Ecto neural progenitor cell (in vitro differentiated cells): ENCODE data around the gene DHCR24.

Experiments
- DNase-seq: peaks from one replicate; pipeline ENCODE4 v3.0.0-alpha.2; 2018; ENCODE audit warnings: low spot score

The DHCR24 gene

GRCh38 chr1:54844564-54844963 lies 42.4 kb downstream of the DHCR24 start:
- DNase-seq: no peak

- no peak for DNase-seq
Measured at GRCh38 chr1:54843449-54843848, 43.5 kb downstream of the DHCR24 start.

DNA sequence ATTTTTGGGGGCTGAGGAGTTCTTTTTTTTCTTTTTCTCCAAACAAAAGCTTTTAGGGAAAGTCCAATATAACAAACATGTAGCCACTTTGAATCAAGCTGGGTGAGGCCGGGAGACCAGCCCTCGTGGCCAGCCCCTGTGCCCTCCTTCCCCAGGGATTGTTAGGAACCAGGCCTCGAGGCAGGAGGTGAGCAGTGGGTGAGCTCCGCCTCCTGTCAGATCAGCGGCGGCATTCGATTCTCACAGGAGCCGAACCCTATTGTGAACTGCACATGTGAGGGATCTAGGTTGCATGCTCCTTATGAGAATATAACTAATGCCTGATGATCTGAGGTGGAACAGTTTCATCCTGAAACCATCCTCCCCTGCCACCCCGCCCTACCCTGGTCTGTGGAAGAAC lies 44.0 kb downstream of the DHCR24 start:
- DNase-seq: peak; percentile 35

- DNase-seq: peak; percentile 17
Measured at GRCh38 chr1:54842206-54842915, 44.6 kb downstream of the DHCR24 start.

DNA sequence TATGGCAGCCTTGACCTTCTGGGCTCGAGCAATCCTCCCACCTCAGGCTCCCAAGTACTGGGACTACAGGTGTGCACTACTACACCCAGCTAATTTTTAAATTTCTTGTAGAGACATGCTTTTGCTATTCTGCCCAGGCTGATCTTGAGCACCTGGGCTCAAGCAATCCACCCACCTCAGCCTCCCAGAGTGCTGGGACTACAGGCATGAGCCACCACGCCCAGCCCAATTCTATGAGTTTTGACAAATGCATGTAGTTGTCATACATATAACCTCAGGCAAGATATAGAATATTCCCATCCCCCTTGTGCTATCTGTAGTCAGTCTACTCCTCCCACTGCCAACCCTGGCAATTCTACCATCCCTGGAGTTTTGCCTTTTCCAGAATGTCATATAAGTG lies 47.2 kb downstream of the DHCR24 start:
- DNase-seq: no peak

DNA sequence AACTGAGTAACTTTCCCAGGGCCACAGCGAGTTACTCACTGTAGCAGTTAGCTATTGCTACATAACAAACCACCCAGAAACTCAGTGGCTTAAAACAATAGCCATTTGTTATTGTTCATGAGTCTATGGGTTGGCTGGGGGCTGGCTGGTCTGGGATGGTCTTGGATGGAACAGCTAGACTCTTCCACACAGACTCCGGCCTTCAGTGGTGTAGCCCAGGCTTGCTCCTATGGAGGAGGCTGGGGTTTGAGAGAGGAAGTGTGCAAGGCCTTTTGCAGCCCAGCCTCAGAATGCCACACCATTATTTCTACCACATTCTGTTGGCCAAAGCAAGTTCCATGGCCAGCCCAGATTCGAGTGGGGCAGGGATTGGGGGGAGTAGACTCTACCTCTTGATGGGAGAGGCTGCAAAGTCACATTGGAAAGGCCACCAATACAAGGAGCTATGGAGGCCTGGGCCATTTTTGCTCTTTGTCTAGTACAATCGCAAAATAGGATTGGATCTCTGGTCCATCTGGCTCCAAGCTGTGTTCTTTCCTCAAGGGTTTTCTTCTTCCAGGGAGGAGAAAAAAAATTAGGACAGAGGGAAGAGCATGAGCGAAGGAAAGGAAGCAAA lies 48.3 kb downstream of the DHCR24 start:
- DNase-seq: no peak

- DNase-seq: peak; percentile 19
Measured at GRCh38 chr1:54837002-54837853, 49.8 kb downstream of the DHCR24 start.

GRCh38 chr1:54836594-54836993 lies 50.4 kb downstream of the DHCR24 start:
- peak; percentile 32 for DNase-seq

DNA sequence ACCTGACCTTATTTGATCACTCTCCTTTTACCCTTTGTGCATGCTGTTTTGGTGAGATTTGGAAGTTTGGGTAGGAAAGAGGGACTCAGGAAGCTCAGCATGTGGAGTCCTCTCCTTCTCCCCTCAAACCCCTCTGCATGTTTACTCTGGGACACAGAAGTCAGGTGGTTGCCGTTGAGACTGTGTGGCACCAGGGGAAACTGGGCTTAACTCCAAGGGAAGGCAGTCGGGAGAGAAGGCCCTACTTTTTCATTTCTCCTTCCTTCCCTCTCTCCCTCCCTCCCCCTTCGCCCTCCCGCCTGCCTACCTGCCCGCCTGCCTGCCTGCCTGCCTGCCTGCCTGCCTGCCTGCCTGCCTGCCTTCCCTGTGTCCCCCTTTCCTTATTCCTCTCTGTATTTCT lies 51.0 kb downstream of the DHCR24 start:
- peak; percentile 17 for DNase-seq

DNA sequence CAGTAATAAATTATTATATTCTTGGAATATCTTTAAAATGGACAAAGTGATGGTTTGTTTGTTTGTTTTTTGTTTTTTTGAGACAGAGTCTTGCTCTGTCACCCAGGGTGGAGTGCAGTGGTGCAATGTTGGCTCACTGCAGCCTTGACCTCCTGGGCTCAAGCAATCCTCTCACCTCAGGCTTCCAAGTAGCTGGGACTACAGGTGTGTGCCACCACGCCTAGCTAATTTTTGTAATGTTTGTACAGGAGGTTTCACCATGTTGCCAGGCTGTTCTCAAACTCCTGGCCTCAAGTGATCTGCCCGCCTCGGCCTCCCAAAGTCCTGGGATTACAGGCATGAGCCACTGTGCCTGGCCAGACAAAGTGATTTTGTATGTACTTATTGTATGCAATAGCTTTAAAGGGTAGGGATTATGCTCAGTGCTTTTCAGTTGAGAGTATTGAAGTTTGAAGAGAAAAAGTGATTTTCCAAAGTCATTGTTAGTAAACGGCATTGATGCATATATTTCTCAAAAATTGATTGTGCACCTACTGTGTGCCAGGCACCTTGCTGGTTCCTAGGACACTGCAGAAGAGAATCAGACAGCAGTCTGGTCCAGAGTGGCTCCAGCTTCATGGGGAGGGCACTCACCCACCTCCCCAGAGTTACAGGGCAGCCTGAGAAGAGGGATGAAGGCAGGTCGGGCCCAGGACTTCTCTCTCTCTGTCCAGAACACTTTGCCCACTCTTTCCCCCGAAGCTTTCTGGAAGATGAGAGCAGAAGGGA lies 51.7 kb downstream of the DHCR24 start:
- peak; percentile 37 for DNase-seq

DNA sequence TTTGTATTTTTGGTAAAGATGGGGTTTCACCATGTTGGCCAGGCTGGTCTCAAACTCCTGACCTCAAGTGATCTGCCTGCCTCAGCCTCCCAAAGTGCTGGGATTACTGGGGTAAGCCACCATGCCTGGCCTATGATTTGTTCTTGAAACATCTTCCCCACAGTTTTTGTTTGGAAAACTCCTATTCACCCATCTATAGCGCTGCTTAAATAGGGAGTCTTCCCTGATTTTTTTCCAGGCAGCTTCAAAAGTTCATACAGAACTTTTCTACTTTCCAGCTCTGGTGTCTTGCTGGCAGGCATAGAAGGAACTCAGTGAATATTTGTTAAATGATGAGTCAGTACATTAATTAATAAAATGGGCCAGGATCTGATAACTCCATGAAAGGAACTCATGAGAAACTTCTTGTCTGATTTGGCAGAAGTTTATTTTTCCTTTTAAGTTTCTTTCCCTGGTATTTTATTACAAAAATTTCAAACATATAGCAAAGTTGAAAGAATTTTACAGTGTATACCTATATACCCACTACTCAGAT lies 52.9 kb downstream of the DHCR24 start:
- DNase-seq: no peak

- peak; percentile 27 for DNase-seq
Measured at GRCh38 chr1:54833121-54833520, 53.9 kb downstream of the DHCR24 start.

- peak; percentile 23 for DNase-seq
Measured at GRCh38 chr1:54826226-54826816, 60.7 kb downstream of the DHCR24 start.

- no peak for DNase-seq
Measured at GRCh38 chr1:54825696-54826095, 61.3 kb downstream of the DHCR24 start.

DNA sequence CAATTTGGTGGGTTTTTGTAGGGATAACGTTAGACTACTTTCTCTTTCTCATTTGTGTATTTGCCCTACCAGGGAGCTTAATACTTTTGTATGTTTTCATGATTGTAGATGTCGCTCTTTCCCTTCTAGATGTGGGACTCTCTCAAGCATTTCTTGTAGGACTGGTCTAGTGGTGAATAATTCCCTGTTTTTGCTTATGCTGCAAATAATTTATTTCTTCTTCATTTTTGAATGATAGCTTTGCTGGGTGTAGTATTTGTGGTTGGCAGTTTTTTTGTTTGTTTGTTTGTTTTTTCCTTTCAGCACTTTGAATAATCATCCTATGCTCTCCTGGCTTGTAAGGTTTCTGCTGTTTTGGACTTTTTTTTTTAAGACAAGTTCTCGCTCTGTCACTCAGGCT lies 63.3 kb downstream of the DHCR24 start:
- no peak for DNase-seq

- no peak for DNase-seq
Measured at GRCh38 chr1:54819733-54820132, 67.3 kb downstream of the DHCR24 start.

GRCh38 chr1:54819195-54819536 lies 67.8 kb downstream of the DHCR24 start:
- no peak for DNase-seq

DNA sequence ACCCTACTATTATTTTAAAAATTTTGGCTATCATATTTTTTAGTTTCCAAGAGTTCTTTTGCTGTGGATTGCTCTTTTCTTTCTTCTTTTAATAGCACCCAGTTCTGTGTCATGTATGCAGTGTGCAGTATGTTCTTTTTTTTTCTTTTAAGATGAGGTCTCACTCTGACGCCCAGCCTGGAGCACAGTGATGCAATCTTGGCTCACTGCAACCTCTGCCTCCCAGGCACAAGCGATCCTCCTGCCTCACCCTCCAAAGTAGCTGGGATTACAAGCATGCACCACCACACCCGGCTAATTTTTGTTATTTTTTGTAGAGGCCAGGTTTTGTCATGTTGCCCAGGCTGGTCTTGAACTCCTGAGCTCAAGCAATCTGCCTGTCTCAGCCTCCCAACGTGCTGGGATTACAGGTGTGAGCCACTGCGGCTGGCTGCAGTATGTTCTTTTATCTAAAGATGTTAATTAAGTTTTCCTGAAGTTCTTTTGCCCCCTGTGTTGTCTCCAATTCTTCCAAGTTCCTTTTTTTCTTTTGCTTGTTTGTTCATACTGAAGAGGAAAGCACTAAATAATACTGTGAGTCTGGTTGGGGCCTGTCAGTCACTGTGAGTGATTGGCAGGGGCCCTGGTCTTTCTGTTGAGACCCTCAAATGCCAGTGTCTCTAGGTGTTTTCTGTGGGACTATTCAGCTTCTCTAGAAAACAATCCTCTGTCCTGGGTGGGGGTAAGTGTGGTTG lies 68.4 kb downstream of the DHCR24 start:
- no peak for DNase-seq

DNA sequence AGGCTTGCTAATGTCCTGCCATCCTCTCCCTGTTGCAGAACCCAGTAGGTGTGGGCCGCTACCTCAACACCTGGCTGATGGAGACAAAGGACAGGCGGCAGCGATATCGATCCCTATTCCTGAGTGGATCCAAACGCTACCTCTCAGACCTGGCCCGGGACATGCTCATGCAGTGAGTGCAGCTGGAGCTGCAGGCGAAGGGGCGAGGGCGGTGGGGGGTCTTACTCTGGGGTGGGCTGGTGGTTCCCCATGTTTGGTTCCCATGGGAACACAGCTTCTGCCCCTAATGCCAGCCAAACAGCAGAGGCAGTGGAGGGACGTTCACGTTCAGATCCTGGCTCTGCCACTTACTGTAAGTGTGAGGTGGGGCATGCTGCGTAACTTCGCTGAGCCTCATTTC lies 70.0 kb downstream of the DHCR24 start:
- DNase-seq: no peak

DNA sequence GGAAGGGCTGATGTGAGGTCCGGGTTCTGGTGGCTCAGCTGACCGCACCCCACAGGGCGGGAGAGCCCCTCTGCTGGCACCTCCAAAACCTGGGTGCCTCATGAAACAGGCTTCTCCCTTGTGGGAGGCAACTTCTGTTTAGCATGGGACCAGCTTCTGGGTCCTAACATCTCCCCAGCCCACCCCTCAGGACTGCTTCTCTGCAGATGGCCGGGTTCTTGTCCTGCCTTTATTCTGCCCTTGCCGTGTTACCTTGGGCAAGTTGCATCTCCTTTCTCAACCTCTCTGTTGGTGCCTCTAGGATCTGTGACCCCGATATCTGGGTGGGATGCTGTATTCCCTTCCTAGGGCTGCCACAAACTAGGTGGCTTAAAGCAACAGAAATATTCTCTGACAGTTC lies 70.9 kb downstream of the DHCR24 start:
- DNase-seq: no peak
